ENCODE results near the gene CNTNAP2. TPM values are rescaled to one million over a fixed set of nuclear protein-coding genes. Genes with fewer than 3 reads are reported as not detected.

Gene CNTNAP2
- total and polyA plus RNA-seq, 8 donors = 0.19 to 18.2 (median 0.56) TPM

DNA sequence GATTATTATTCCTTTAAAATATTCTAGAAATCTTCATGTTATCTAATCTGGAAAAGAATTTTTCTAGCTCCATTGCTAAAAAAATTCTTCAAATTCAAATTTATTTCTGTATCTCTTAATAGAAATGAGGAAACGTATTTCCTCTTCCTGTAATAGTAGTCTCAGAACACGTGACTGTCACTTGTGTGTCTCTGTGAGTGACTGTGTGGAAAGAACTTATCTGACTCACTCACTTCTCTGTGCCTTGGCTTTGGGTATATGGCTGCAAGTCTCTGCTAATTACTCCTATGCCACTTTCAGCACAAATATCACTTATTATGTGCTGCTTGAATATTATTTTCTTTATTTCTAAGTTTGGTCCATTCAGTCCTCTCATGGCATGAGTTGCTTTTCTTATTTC lies 132.7 kb downstream of the CNTNAP2 start:
- DNase-seq = no peak
- Histone ChIP-seq H3K36me3 (no peaks in the 10 kb centered on the region), H3K9me3 (peaks cover 0 to 4% (median 0%) of the 10 kb centered on the region in 4 donors), H3K27ac (no peak overlapping the region), H3K27me3 (peaks cover 0 to 11% (median 0%) of the 10 kb centered on the region in 3 donors), H3K4me1 (peaks cover 0 to 9% (median 0%) of the 10 kb centered on the region in 4 donors), H3K4me3 (no peak overlapping the region)
- no peak for TF ChIP-seq POLR2AphosphoS5 (IDR thresholded peaks at IDR 0.05)
- TF ChIP-seq, protein P1, sequence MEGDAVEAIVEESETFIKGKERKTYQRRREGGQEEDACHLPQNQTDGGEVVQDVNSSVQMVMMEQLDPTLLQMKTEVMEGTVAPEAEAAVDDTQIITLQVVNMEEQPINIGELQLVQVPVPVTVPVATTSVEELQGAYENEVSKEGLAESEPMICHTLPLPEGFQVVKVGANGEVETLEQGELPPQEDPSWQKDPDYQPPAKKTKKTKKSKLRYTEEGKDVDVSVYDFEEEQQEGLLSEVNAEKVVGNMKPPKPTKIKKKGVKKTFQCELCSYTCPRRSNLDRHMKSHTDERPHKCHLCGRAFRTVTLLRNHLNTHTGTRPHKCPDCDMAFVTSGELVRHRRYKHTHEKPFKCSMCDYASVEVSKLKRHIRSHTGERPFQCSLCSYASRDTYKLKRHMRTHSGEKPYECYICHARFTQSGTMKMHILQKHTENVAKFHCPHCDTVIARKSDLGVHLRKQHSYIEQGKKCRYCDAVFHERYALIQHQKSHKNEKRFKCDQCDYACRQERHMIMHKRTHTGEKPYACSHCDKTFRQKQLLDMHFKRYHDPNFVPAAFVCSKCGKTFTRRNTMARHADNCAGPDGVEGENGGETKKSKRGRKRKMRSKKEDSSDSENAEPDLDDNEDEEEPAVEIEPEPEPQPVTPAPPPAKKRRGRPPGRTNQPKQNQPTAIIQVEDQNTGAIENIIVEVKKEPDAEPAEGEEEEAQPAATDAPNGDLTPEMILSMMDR (IDR thresholded peaks at IDR 0.05) = no peak
- TF ChIP-seq POLR2A (IDR thresholded peaks at IDR 0.05) = no peak
- no peak for TF ChIP-seq EP300 (IDR thresholded peaks at IDR 0.05)
- intact Hi-C loops (cut with DNase I; ENCODE audit: low total_unique reads) = no loop called here
- 32 to 69% (median 53%) methylated on average over 2 of the region's 2 CpGs for WGBS, 5 donors

DNA sequence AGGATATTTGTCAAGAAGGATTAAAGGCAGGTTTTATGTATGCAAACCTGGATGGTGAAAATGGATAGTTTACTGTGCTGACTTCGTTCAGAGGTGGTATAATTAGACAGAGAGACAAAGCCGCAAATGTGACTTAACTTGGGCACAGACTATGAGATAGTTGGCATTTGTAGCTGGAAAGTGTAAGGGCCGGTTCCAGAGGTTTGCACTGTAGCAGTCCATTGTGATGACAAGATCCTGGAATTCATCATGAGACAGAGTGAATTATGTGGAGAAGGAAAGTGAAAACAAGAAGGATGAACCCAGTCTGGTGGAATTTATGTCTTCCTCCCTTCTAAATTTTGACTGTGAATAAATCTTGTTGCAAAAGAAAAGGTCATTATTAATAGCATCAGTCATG lies 139.0 kb downstream of the CNTNAP2 start:
- Histone ChIP-seq H3K27me3 (no peaks in the 10 kb centered on the region), H3K36me3 (no peaks in the 10 kb centered on the region), H3K4me1 (no peaks in the 10 kb centered on the region), H3K9me3 (peaks cover 0 to 18% (median 5%) of the 10 kb centered on the region in 4 donors), H3K4me3 (no peak overlapping the region), H3K27ac (no peak overlapping the region)
- DNase-seq = no peak
- WGBS, 5 donors = 66 to 73% (median 69%) methylated on average over 3 of the region's 3 CpGs
- TF ChIP-seq POLR2AphosphoS5 (IDR thresholded peaks at IDR 0.05) (no peak), EP300 (IDR thresholded peaks at IDR 0.05) (no peak), POLR2A (IDR thresholded peaks at IDR 0.05) (no peak)
- TF ChIP-seq, protein P1 (IDR thresholded peaks at IDR 0.05) = no peak
- intact Hi-C loops (cut with DNase I; ENCODE audit: low total_unique reads) = no loop called here

DNA sequence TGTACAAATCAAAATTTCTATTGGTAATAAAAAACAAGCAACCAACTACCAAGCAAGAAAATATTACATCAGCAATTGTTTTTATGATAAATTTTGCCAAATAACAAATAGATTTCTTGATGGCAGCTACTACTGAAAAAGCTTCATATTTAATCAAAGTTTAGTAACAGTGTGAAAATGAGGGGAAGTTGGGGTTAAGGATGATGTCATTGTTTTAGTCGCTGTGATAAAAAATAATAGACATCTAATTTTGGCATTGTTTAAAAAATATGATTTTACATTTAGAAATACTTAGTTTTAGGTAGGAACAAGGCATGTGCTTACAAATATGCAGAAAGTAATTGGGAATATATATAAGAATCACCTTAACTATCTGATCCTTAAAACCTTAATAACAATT lies 145.9 kb downstream of the CNTNAP2 start:
- 67 to 88% (median 84%) methylated on average over 1 of the region's 1 CpG for WGBS, 5 donors
- H3K9me3 ChIP-seq = peaks cover 0 to 16% (median 5%) of the 10 kb centered on the region in 4 donors
- no peaks in the 10 kb centered on the region for H3K27me3 ChIP-seq
- H3K27ac ChIP-seq = no peak overlapping the region
- TF ChIP-seq, protein P1 (IDR thresholded peaks at IDR 0.05) = no peak
- TF ChIP-seq POLR2A (IDR thresholded peaks at IDR 0.05) = no peak
- no peak for TF ChIP-seq POLR2AphosphoS5 (IDR thresholded peaks at IDR 0.05)
- TF ChIP-seq EP300 (IDR thresholded peaks at IDR 0.05) = no peak
- intact Hi-C loops (cut with DNase I; ENCODE audit: low total_unique reads) = no loop called here
- H3K4me3 ChIP-seq = no peak overlapping the region
- DNase-seq = no peak
- no peaks in the 10 kb centered on the region for H3K36me3 ChIP-seq
- no peaks in the 10 kb centered on the region for H3K4me1 ChIP-seq

DNA sequence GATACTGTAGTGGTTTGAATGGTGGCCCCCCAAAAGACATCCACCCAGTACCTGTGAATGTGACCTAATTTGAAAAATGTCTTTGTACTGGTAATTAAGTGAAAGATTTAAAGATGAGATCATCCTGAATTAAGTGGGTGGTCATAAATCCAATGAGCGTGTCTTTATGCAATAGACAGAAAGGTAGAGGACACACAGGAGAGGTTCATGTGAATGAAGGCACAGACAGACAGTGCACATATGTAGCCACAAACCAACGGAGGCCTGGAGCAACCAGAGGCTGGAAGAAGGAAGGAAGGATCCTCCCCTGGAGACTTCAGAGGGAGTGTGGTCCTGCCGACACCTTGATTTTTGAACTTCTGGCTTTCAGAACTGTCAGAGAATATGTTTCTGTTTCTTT lies 160.3 kb downstream of the CNTNAP2 start:
- H3K36me3 ChIP-seq = no peaks in the 10 kb centered on the region
- no peak overlapping the region for H3K4me3 ChIP-seq
- H3K27me3 ChIP-seq = no peaks in the 10 kb centered on the region
- H3K27ac ChIP-seq = no peak overlapping the region
- no peak for TF ChIP-seq EP300 (IDR thresholded peaks at IDR 0.05)
- no peak for TF ChIP-seq POLR2A (IDR thresholded peaks at IDR 0.05)
- TF ChIP-seq, protein P1 (IDR thresholded peaks at IDR 0.05) = no peak
- TF ChIP-seq POLR2AphosphoS5 (IDR thresholded peaks at IDR 0.05) = no peak
- intact Hi-C loops (cut with DNase I; ENCODE audit: low total_unique reads) = no loop called here
- H3K9me3 ChIP-seq = no peaks in the 10 kb centered on the region
- WGBS, 5 donors = 79 to 88% (median 80%) methylated on average over 3 of the region's 3 CpGs
- DNase-seq = no peak
- no peaks in the 10 kb centered on the region for H3K4me1 ChIP-seq

Data from stomach (tissue), 9 donors.